H1 (cell line): Measurements from ENCODE around the gene SLC15A4. TPM values are rescaled to one million over a fixed set of nuclear protein-coding genes. Genes with fewer than 3 reads are reported as not detected.

ENCODE experiments used
- CTCF ChIA-PET: fragments of 300-600 bp; sonication (Branson Sonifier 250); formaldehyde crosslinking; loops from one replicate; lab custom pipeline; 2021; ENCODE audit not compliant: partially characterized antibody; lab: Charles Lee
- POLR2A ChIA-PET: fragments of 300-600 bp; sonication (Branson Sonifier 250); formaldehyde crosslinking; loops from one replicate; lab custom pipeline; 2021; ENCODE audit warnings: inconsistent platforms; ENCODE audit not compliant: partially characterized antibody; lab: Charles Lee
- DNase-seq, 2 experiments: peaks; one replicate each; pipeline versions ENCODE4 v3.0.0 to v3.0.0-alpha.2; 2010 to 2022; ENCODE audit warnings: low spot score in 2 of 2, low read depth in 1 of 2, mixed read lengths in 1 of 2
- FAIRE-seq: peaks from 2 replicates; lab custom pipeline; 2011; peaks lifted over from hg19 to GRCh38; lab: Jason Lieb, UNC
- H2AFZ ChIP-seq: 2 replicates; pipeline ENCODE4 v1.8.1; 2012; ENCODE audit warnings: low read length, inconsistent platforms
- H2AK5ac ChIP-seq: 2 replicates; pipeline ENCODE4 v1.6.1; 2013; ENCODE audit warnings: low read depth, low read length
- H2BK120ac ChIP-seq: replicated peaks from 2 replicates; pipeline ENCODE3; 2013; ENCODE audit warnings: low read depth, low read length, inconsistent platforms
- H2BK12ac ChIP-seq: 2 replicates; pipeline ENCODE4 v1.6.1; 2013; ENCODE audit warnings: low read depth, low read length
- H2BK15ac ChIP-seq: 2 replicates; pipeline ENCODE4 v1.6.1; 2013; ENCODE audit warnings: low read length
- H2BK20ac ChIP-seq: 2 replicates; pipeline ENCODE4 v1.6.1; 2013; ENCODE audit warnings: low read length
- H2BK5ac ChIP-seq: 2 replicates; pipeline ENCODE4 v1.6.1; 2013; ENCODE audit warnings: low read depth, low read length
- H3K14ac ChIP-seq: 2 replicates; pipeline ENCODE4 v1.6.1; 2013; ENCODE audit warnings: inconsistent platforms; ENCODE audit not compliant: insufficient read length
- H3K18ac ChIP-seq: 2 replicates; pipeline ENCODE4 v1.6.1; 2013; ENCODE audit warnings: low read length; ENCODE audit errors: extremely low read depth
- H3K23ac ChIP-seq: 2 replicates; pipeline ENCODE4 v1.6.1; 2013; ENCODE audit warnings: inconsistent platforms; ENCODE audit not compliant: insufficient read length
- H3K23me2 ChIP-seq: 2 replicates; pipeline ENCODE4 v1.6.1; 2013; ENCODE audit warnings: low read depth, low read length
- H3K27ac ChIP-seq: 2 replicates; pipeline ENCODE4 v1.6.1; 2011; ENCODE audit warnings: low read depth, low read length, inconsistent platforms
- H3K27me3 ChIP-seq, 4 experiments: replicated peaks in 1 of 4; 1 replicate in 1 of 4; 2 replicates in 3 of 4; pipeline versions ENCODE4 v1.6.1 to v1.8.1; 2011 to 2013; ENCODE audit warnings: low read length in 3 of 4, mild to moderate bottlenecking in 3 of 4, inconsistent platforms in 2 of 4, mixed read lengths in 2 of 4, moderate library complexity in 1 of 4; ENCODE audit not compliant: control insufficient read depth in 3 of 4, insufficient read depth in 3 of 4; ENCODE audit errors: extremely low read depth in 1 of 4
- H3K36me3 ChIP-seq, 4 experiments: 2 replicates each; pipeline versions ENCODE4 v1.6.1 to v1.8.1; 2011 to 2013; ENCODE audit warnings: mild to moderate bottlenecking in 4 of 4, low read length in 3 of 4, moderate library complexity in 2 of 4, control low read depth in 1 of 4, inconsistent platforms in 1 of 4; ENCODE audit not compliant: insufficient read depth in 4 of 4, control insufficient read depth in 2 of 4
- H3K4ac ChIP-seq: replicated peaks from 2 replicates; pipeline ENCODE3; 2013; ENCODE audit warnings: low read length, low read depth, mixed read lengths, inconsistent platforms; ENCODE audit not compliant: insufficient read length
- H3K4me1 ChIP-seq, 4 experiments: replicated peaks in 1 of 4; 1 replicate in 1 of 4; 2 replicates in 3 of 4; pipeline versions ENCODE4 v1.6.1 to v1.8.1; 2011 to 2013; ENCODE audit warnings: low read length in 3 of 4, inconsistent platforms in 2 of 4, mixed read lengths in 1 of 4; ENCODE audit not compliant: insufficient read depth in 4 of 4, control insufficient read depth in 3 of 4
- H3K4me2 ChIP-seq, 2 experiments: 2 replicates each; pipeline versions ENCODE4 v1.6.1 to v1.8.1; 2011 to 2013; ENCODE audit warnings: low read depth in 2 of 2, low read length in 2 of 2, control low read depth in 1 of 2, inconsistent platforms in 1 of 2, mild to moderate bottlenecking in 1 of 2; ENCODE audit not compliant: insufficient read depth in 1 of 2
- H3K4me3 ChIP-seq, 4 experiments: fragments of 200-600, 300-600 bp in 1 of 4; sonication (generic), shearing (Covaris generic), sonication (Bioruptor Twin) in 1 of 4; 2 replicates each; pipeline versions ENCODE4 v1.5.1 to v1.8.1; 2011 to 2016; ENCODE audit warnings: low read length in 4 of 4, low read depth in 3 of 4, control low read depth in 2 of 4, inconsistent platforms in 2 of 4, mild to moderate bottlenecking in 2 of 4, mixed read lengths in 1 of 4, moderate library complexity in 1 of 4; ENCODE audit not compliant: insufficient read depth in 2 of 4; ENCODE audit errors: extremely low read depth in 1 of 4
- H3K56ac ChIP-seq: replicated peaks from 2 replicates; pipeline ENCODE3; 2013; ENCODE audit warnings: low read depth, mild to moderate bottlenecking, mixed read lengths, low read length, inconsistent platforms; ENCODE audit not compliant: insufficient read length
- H3K79me1 ChIP-seq: 2 replicates; pipeline ENCODE4 v1.6.1; 2013; ENCODE audit warnings: low read depth, low read length, control low read depth
- H3K79me2 ChIP-seq, 2 experiments: 2 replicates each; pipeline versions ENCODE4 v1.6.1 to v1.8.1; 2012 to 2013; ENCODE audit warnings: low read length in 2 of 2, mild to moderate bottlenecking in 2 of 2, inconsistent platforms in 1 of 2; ENCODE audit not compliant: insufficient read depth in 2 of 2, control insufficient read depth in 1 of 2
- H3K9ac ChIP-seq, 4 experiments: replicated peaks in 1 of 4; 1 replicate in 1 of 4; 2 replicates in 3 of 4; pipeline versions ENCODE4 v1.6.1 to v1.8.1; 2011 to 2013; ENCODE audit warnings: low read depth in 3 of 4, low read length in 3 of 4, control low read depth in 2 of 4, mild to moderate bottlenecking in 2 of 4, moderate library complexity in 2 of 4, inconsistent platforms in 1 of 4; ENCODE audit errors: extremely low read depth in 1 of 4
- H3K9me3 ChIP-seq, 2 experiments: 2 replicates each; pipeline versions ENCODE4 v1.6.1 to v1.8.1; 2012 to 2013; ENCODE audit warnings: mild to moderate bottlenecking in 2 of 2, moderate library complexity in 2 of 2, control low read depth in 1 of 2, inconsistent platforms in 1 of 2, low read depth in 1 of 2, low read length in 1 of 2, mixed read lengths in 1 of 2; ENCODE audit not compliant: insufficient read depth in 2 of 2
- H4K20me1 ChIP-seq, 2 experiments: replicated peaks in 1 of 2; 2 replicates each; pipeline versions ENCODE3 to v1.8.1; 2011 to 2013; ENCODE audit warnings: inconsistent platforms in 2 of 2, low read length in 2 of 2, mild to moderate bottlenecking in 1 of 2; ENCODE audit not compliant: insufficient read depth in 2 of 2, control insufficient read depth in 1 of 2
- H4K5ac ChIP-seq: 2 replicates; pipeline ENCODE4 v1.6.1; 2013; ENCODE audit warnings: low read length, low read depth, mixed read lengths, inconsistent platforms; ENCODE audit not compliant: insufficient read length
- H4K8ac ChIP-seq: 2 replicates; pipeline ENCODE4 v1.8.0; 2013; ENCODE audit warnings: mild to moderate bottlenecking, moderate library complexity, low read length, inconsistent platforms; ENCODE audit not compliant: insufficient read depth; ENCODE audit errors: extremely low read depth
- H4K91ac ChIP-seq: replicated peaks from 2 replicates; pipeline ENCODE3; 2013; ENCODE audit warnings: low read length, mixed read lengths, inconsistent platforms; ENCODE audit not compliant: insufficient read length
- TEAD4 ChIP-seq: IDR thresholded peaks from 2 replicates; pipeline ENCODE4 v1.6.1; 2012; ENCODE audit warnings: low read depth, low read length, inconsistent platforms, mixed read lengths
- WGBS, 2 experiments: shearing (Covaris generic) in 1 of 2; methylation state at CpG; one replicate each; pipeline versions ENCODE4 v1.1.6 to v1.1.7; 2013 to 2015; ENCODE audit warnings: low lambda C conversion rate in 2 of 2, mixed read lengths in 2 of 2, inconsistent platforms in 1 of 2, low coverage in 1 of 2, missing lambda C conversion rate in 1 of 2; ENCODE audit not compliant: insufficient replicate concordance in 2 of 2, insufficient coverage in 1 of 2, insufficient read length in 1 of 2; ENCODE audit errors: extremely low coverage in 1 of 2, missing lambda C conversion rate in 1 of 2; 5-methylcytosine and 5-hydroxymethylcytosine counted together
- polyA plus RNA-seq, 7 experiments: library from polyadenylated mRNA; depleted of rRNA in 3 of 7; stranded (reverse) in 5 of 7; unstranded in 2 of 7; fragments of >200 nt in 5 of 7; fragments of 200-250 nt in 2 of 7; gene quantifications; 1 replicate in 5 of 7; 2 replicates in 1 of 7; 4 replicates in 1 of 7; pipeline versions ENCODE4 v1.2.1 to v1.2.3, GENCODE V29; 2011 to 2013; ENCODE audit warnings: missing spikeins in 2 of 7, mixed read lengths in 2 of 7
- total RNA-seq: library from RNA; stranded (reverse); fragmentation: NEBNext Ultra II Directional; extraction: Animal tissue kit (Norgen Biotek cat#: 25700); gene quantifications from 2 replicates; pipeline ENCODE4 v1.2.1, GENCODE V29; 2021

SLC15A4 gene
- total and polyA plus RNA-seq, 2 of the 8 experiments (the other 6 are each of a cell fraction or from before 2014, with no cell fraction given), result 22.7 to 26.6 TPM

DNA sequence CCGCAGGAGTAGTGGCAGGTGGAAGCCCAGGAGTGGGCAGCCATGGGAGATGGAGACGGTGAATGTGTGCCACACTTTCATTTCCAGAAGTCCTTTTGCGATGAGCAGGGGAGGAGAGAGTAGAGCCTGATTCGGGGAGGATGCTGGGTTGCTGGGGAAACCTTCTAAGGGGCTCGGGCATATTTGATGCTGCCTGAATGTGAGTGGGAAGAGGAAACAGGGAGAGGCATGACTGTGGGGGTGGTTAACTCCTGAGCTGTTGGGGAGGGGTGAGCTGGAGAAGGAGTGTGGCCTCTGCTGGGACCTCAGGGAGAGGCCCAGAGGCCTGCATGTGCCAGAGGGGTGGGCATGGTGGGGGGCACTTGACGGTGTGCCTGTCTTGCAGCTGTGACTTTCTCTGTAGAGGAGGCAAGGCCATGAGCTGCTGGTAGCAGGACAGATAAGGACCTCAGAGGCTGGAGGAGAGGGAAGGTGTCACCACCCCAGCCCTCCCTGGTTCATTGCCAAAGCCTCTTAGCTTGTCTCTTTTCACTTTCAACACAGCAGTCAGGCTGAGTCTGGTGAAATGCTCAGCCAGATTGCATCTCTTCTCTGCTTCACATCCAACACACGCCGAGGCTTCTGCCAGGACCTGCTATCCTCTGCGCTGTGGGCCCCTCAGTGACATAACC lies 40.9 kb upstream of the SLC15A4 start:
- H4K20me1 ChIP-seq, result no peaks in the 10 kb centered on the region
- no peak overlapping the region for H4K91ac ChIP-seq
- no peaks in the 10 kb centered on the region for H3K27me3 ChIP-seq
- H2BK120ac ChIP-seq, result no peak overlapping the region
- no peak overlapping the region for H3K27ac ChIP-seq
- H3K56ac ChIP-seq, result no peak overlapping the region
- no peaks in the 10 kb centered on the region for H3K79me2 ChIP-seq
- 0 out of 2 replicates have a peak overlapping the region, but pooled peaks have one; percentile 35 for H4K8ac ChIP-seq
- POLR2A ChIA-PET, result interaction anchor here (1.1 kb wide), 1 partner anchor 21 kb away, joined by 3 read pairs; no protein-coding TSS in a partner anchor
- H3K23me2 ChIP-seq, result no peaks in the 10 kb centered on the region
- H2BK20ac ChIP-seq, result no peak overlapping the region
- no peaks in the 10 kb centered on the region for H3K36me3 ChIP-seq
- WGBS, 2 experiments, result 93% methylated on average over 9 of the region's 9 CpGs; no CpG with 5 or more reads in 1 of the 2 experiments
- no peaks in the 10 kb centered on the region for H3K9me3 ChIP-seq
- H3K23ac ChIP-seq, result no peak overlapping the region
- no peak overlapping the region for H3K4ac ChIP-seq
- no peak overlapping the region for H3K14ac ChIP-seq
- H3K9ac ChIP-seq, result no peak overlapping the region
- CTCF ChIA-PET, result no interaction called here
- H2BK15ac ChIP-seq, result no peak overlapping the region
- no peak overlapping the region for H2AFZ ChIP-seq
- FAIRE-seq (no peak), DNase-seq (no peak)
- H2AK5ac ChIP-seq, result no peak overlapping the region
- no peaks in the 10 kb centered on the region for H3K4me1 ChIP-seq
- no peak overlapping the region; the same call in 1 of the 2 replicates for H2BK5ac ChIP-seq
- no peaks in the 10 kb centered on the region for H3K79me1 ChIP-seq
- no peak overlapping the region for H3K4me3 ChIP-seq
- H3K18ac ChIP-seq, result no peak overlapping the region
- no peak overlapping the region for H2BK12ac ChIP-seq
- no peak overlapping the region for H4K5ac ChIP-seq
- H3K4me2 ChIP-seq, result no peak overlapping the region
- TF ChIP-seq TEAD4, result no peak
